ENCODE data around the gene RNH1. TPM values are rescaled to one million over a fixed set of nuclear protein-coding genes. Genes with fewer than 3 reads are reported as not detected.

The RNH1 gene
- total RNA-seq, 1 experiment from 2014 or later = 60.0 TPM

- no peak overlapping the region for H3K4ac ChIP-seq (ENCODE audit: low read depth, low read length)
- Mint-ChIP-seq H3K27ac (no peak overlapping the region), H3K9me3 (peaks cover 20% of the 10 kb centered on the region in 2 experiments), H3K4me1 (peaks cover 4 to 6% of the 10 kb centered on the region in 2 experiments), H3K36me3 (ENCODE audit: insufficient read depth in 1 of 3, low read depth in 3 of 3) (peaks cover 40 to 51% (median 44%) of the 10 kb centered on the region in 3 experiments), H3K4me3 (no peak overlapping the region; a peak in 1 of 5 replicates), H3K27me3 (ENCODE audit: low read depth) (no peaks in the 10 kb centered on the region; the same call in none of the 2 replicates)
- WGBS (ENCODE audit: extremely low coverage, insufficient read length, low lambda C conversion rate) = no CpG with 5 or more reads among the region's 29 CpGs
- H4K91ac ChIP-seq (ENCODE audit: insufficient read length, low read depth, low read length) = no peak overlapping the region
- H3K79me2 ChIP-seq (ENCODE audit: insufficient read depth, low read length) = no peaks in the 10 kb centered on the region
- no peak overlapping the region for H2BK12ac ChIP-seq (ENCODE audit: insufficient read length, low read depth, low read length)
- H3K4me2 ChIP-seq (ENCODE audit: insufficient read depth, insufficient read length, low read length) = no peak overlapping the region
- DNase-seq = no peak
- H2BK120ac ChIP-seq (ENCODE audit: low read depth, low read length, poor library complexity, severe bottlenecking) = no peak overlapping the region
- no peaks in the 10 kb centered on the region for H4K20me1 ChIP-seq (ENCODE audit: control insufficient read depth, insufficient read depth, insufficient read length)
- H3K27me3 ChIP-seq (ENCODE audit: insufficient read depth, low read length) = no peaks in the 10 kb centered on the region; the same call in 1 of the 2 replicates
- H2BK15ac ChIP-seq (ENCODE audit: low read depth, low read length) = no peak overlapping the region
- no peak overlapping the region for H3K27ac ChIP-seq (ENCODE audit: insufficient read length, low read depth, low read length)
- no peak overlapping the region for H3K56ac ChIP-seq (ENCODE audit: insufficient read length, low read depth, low read length)
- no peak overlapping the region for H2AK5ac ChIP-seq (ENCODE audit: insufficient read length, low read length)
- H4K8ac ChIP-seq (replicated peaks; ENCODE audit: insufficient read length, low read depth, low read length) = no peak overlapping the region
- H3K9me3 ChIP-seq (ENCODE audit: control insufficient read depth, low read depth, low read length) = no peaks in the 10 kb centered on the region
- no peaks in the 10 kb centered on the region for H3K23me2 ChIP-seq (ENCODE audit: insufficient read length, low read depth, low read length, poor library complexity, severe bottlenecking)
- no peaks in the 10 kb centered on the region for H3K4me1 ChIP-seq (ENCODE audit: insufficient read depth, low read length)
- no peak for TF ChIP-seq CTCF (conservative IDR thresholded peaks at IDR 0.05)
- H3K79me1 ChIP-seq (ENCODE audit: insufficient read depth, low read depth, low read length, poor library complexity, severe bottlenecking) = no peaks in the 10 kb centered on the region
- H3K9ac ChIP-seq (ENCODE audit: extremely low read depth, insufficient read length, low read length) = no peak overlapping the region
- no peak overlapping the region for H2BK5ac ChIP-seq (ENCODE audit: insufficient read length, low read length)
- no peak overlapping the region for H4K5ac ChIP-seq (ENCODE audit: insufficient read length, low read depth, low read length)
- H2AFZ ChIP-seq (ENCODE audit: low read length) = no peak overlapping the region
- no peak overlapping the region for H3K18ac ChIP-seq (ENCODE audit: insufficient read length, low read depth, low read length)
- H3T11ph ChIP-seq (ENCODE audit: low read length) = no peak overlapping the region
- no peak overlapping the region for H3K14ac ChIP-seq (ENCODE audit: insufficient read depth, low read length)
- no peak overlapping the region for H2BK20ac ChIP-seq (ENCODE audit: low read depth, low read length, poor library complexity, severe bottlenecking)
- H3K23ac ChIP-seq (ENCODE audit: insufficient read length, low read depth, low read length) = no peak overlapping the region
Observed at GRCh38 chr11:512761-513595, 5.9 kb upstream of the RNH1 start.
